Chondrocyte (in vitro differentiated cells): ENCODE results near the gene FTO. TPM values are rescaled to one million over a fixed set of nuclear protein-coding genes. Genes with fewer than 3 reads are reported as not detected.

Experiments
- DNase-seq: peaks from one replicate; pipeline ENCODE4 v3.0.0; 2021; ENCODE audit warnings: mixed read lengths, low spot score
- H3K27ac Mint-ChIP-seq: one replicate; pipeline ENCODE4 v1.8.0; 2021; ENCODE audit warnings: mild to moderate bottlenecking, moderate library complexity, mixed read lengths; ENCODE audit not compliant: unreplicated experiment
- H3K27me3 Mint-ChIP-seq: 2 replicates; pipeline ENCODE4 v1.8.0; 2021; ENCODE audit warnings: low read depth, mixed read lengths
- H3K36me3 Mint-ChIP-seq: 2 replicates; pipeline ENCODE4 v1.8.0; 2021; ENCODE audit warnings: low read depth, mixed read lengths
- H3K4me1 Mint-ChIP-seq: 2 replicates; pipeline ENCODE4 v1.8.0; 2021; ENCODE audit warnings: low read depth, mild to moderate bottlenecking, mixed read lengths
- H3K4me3 Mint-ChIP-seq: one replicate; pipeline ENCODE4 v1.8.0; 2021; ENCODE audit warnings: mild to moderate bottlenecking, moderate library complexity, mixed read lengths; ENCODE audit not compliant: unreplicated experiment
- H3K9me3 Mint-ChIP-seq: 2 replicates; pipeline ENCODE4 v1.8.0; 2021; ENCODE audit warnings: low read depth, mixed read lengths
- CTCF ChIP-seq: fragments of 200-600 bp; sonication (generic); IDR thresholded peaks from 2 replicates; pipeline ENCODE4 v1.5.0; 2021; ENCODE audit warnings: antibody characterized with exemption, mild to moderate bottlenecking, moderate library complexity
- total RNA-seq: library from RNA; stranded (reverse); gene quantifications from 3 replicates; pipeline ENCODE4 v1.2.1, GENCODE V29; 2021

Gene FTO
- total RNA-seq, 1 donor from 2014 or later, result 85.7 TPM

- Mint-ChIP-seq H3K4me3 (no peak overlapping the region), H3K36me3 (peaks cover 2% of the 10 kb centered on the region), H3K9me3 (no peaks in the 10 kb centered on the region), H3K27me3 (no peaks in the 10 kb centered on the region), H3K27ac (no peak overlapping the region), H3K4me1 (peaks cover 30% of the 10 kb centered on the region)
- no peak for TF ChIP-seq CTCF
- no peak for DNase-seq
Measured at GRCh38 chr16:53730693-53731092, 26.7 kb downstream of the FTO start.

- peaks cover 2% of the 10 kb centered on the region for H3K36me3 Mint-ChIP-seq
- no peaks in the 10 kb centered on the region for H3K27me3 Mint-ChIP-seq
- no peak for TF ChIP-seq CTCF
- H3K4me3 Mint-ChIP-seq, result no peak overlapping the region
- DNase-seq, result no peak
- peak overlapping the region; percentile 45 for H3K27ac Mint-ChIP-seq
- no peaks in the 10 kb centered on the region for H3K9me3 Mint-ChIP-seq
- peaks cover 19% of the 10 kb centered on the region for H3K4me1 Mint-ChIP-seq
Measured at GRCh38 chr16:53732296-53732929, 28.5 kb downstream of the FTO start.

GRCh38 chr16:53734908-53735307 lies 31.0 kb downstream of the FTO start:
- no peak for DNase-seq
- H3K36me3 Mint-ChIP-seq, result no peaks in the 10 kb centered on the region
- H3K9me3 Mint-ChIP-seq, result no peaks in the 10 kb centered on the region
- H3K27me3 Mint-ChIP-seq, result no peaks in the 10 kb centered on the region
- no peak overlapping the region for H3K27ac Mint-ChIP-seq
- H3K4me3 Mint-ChIP-seq, result no peak overlapping the region
- peaks cover 19% of the 10 kb centered on the region for H3K4me1 Mint-ChIP-seq
- no peak for TF ChIP-seq CTCF

GRCh38 chr16:53736297-53736696 lies 32.3 kb downstream of the FTO start:
- H3K9me3 Mint-ChIP-seq, result no peaks in the 10 kb centered on the region
- H3K36me3 Mint-ChIP-seq, result no peaks in the 10 kb centered on the region
- no peak for TF ChIP-seq CTCF
- peaks cover 19% of the 10 kb centered on the region for H3K4me1 Mint-ChIP-seq
- no peak for DNase-seq
- H3K4me3 Mint-ChIP-seq, result no peak overlapping the region
- H3K27me3 Mint-ChIP-seq, result no peaks in the 10 kb centered on the region
- no peak overlapping the region for H3K27ac Mint-ChIP-seq

- Mint-ChIP-seq H3K27ac (no peak overlapping the region), H3K9me3 (no peaks in the 10 kb centered on the region), H3K4me1 (peaks cover 14% of the 10 kb centered on the region), H3K27me3 (no peaks in the 10 kb centered on the region), H3K36me3 (no peaks in the 10 kb centered on the region), H3K4me3 (no peak overlapping the region)
- DNase-seq, result no peak
- no peak for TF ChIP-seq CTCF
Measured at GRCh38 chr16:53737552-53737951, 33.6 kb downstream of the FTO start.
